ENCODE results near the gene MAN2A2. TPM values are rescaled to one million over a fixed set of nuclear protein-coding genes. Genes with fewer than 3 reads are reported as not detected.

MAN2A2 gene
- total RNA-seq, 1 experiment from 2014 or later: 31.0 TPM

DNA sequence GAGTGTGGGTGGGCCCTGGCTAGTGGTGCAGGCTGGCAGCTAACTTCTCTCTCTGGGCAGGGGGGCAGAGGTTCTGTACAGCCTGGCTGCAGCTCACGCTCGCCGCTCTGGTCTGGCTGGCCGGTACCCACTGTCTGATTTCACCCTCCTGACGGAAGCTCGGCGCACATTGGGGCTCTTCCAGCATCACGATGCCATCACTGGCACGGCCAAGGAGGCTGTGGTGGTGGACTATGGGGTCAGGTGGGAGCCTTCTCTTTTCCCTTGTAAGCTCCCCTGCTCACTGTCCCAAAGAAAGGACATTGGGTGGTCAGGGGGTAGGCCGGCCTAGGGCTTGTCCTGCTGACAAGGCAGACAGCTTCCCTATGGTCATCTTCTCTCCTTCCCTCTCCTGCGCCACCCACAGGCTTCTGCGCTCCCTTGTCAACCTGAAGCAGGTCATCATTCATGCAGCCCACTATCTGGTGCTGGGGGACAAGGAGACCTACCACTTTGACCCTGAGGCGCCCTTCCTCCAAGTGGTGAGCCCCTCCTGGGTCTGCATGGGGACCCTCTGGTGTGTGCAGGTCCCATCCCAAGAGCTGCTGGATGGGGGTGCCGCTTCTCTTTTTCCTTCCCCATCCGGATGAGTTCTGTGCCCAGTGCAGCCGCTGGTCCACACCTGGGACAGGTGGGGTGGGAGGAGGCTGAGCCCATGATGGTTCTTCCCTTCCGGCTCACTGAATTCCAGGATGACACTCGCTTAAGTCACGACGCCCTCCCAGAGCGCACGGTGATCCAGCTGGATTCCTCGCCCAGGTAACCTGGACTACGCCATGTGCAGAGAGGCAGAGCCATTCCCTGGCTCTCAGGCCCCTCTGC lies 7.6 kb downstream of the MAN2A2 start:
- ChIA-PET CTCF (interaction anchor here (0.9 to 1.7 kb wide), 3 partner anchors 8 to 21 kb away, joined by 3 to 7 read pairs (median 4); partner anchors contain the start of gene HDDC3), POLR2A (no interaction called here)
- H3K36me3 Mint-ChIP-seq: peaks cover 3% of the 10 kb centered on the region
- H3K27ac Mint-ChIP-seq: no peak overlapping the region
- no peaks in the 10 kb centered on the region for H3K9me3 Mint-ChIP-seq
- ATAC-seq (no peak), DNase-seq (ENCODE audit: low spot score) (no peak)
- no peaks in the 10 kb centered on the region for H3K4me1 Mint-ChIP-seq
- no peak overlapping the region for H3K4me3 Mint-ChIP-seq
- no peaks in the 10 kb centered on the region for H3K27me3 Mint-ChIP-seq (ENCODE audit: low read depth)
- TF ChIP-seq FOXK1 (CRISPR knock-in tag; IDR thresholded peaks at IDR 0.05): no peak

DNA sequence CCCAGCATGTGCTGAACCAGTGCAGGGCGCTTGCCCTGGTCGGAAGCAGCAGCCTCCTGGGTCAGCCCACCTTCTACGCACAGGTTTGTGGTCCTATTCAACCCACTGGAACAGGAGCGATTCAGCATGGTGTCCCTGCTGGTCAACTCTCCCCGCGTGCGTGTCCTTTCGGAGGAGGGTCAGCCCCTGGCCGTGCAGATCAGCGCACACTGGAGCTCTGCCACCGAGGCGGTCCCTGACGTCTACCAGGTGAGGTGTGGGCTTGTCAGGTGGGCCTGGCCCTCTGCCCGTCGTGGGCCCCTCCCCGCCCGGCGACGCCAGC lies 8.2 kb downstream of the MAN2A2 start:
- Mint-ChIP-seq H3K36me3 (no peaks in the 10 kb centered on the region; the same call in 1 of the 2 replicates), H3K27ac (no peak overlapping the region), H3K4me3 (no peak overlapping the region), H3K4me1 (no peaks in the 10 kb centered on the region), H3K9me3 (no peaks in the 10 kb centered on the region), H3K27me3 (ENCODE audit: low read depth) (no peaks in the 10 kb centered on the region)
- no peak for TF ChIP-seq PRRX2 (CRISPR knock-in tag; IDR thresholded peaks at IDR 0.05)
- no peak for TF ChIP-seq NR2C2 (CRISPR knock-in tag; IDR thresholded peaks at IDR 0.05)
- TF ChIP-seq AR (CRISPR knock-in tag; IDR thresholded peaks at IDR 0.05): no peak
- no peak for TF ChIP-seq E2F4 (CRISPR knock-in tag; IDR thresholded peaks at IDR 0.05; ENCODE audit: borderline replicate concordance, low read depth)
- POLR2A ChIA-PET: no interaction called here
- DNase-seq (ENCODE audit: low spot score) (no peak), ATAC-seq (no peak)
- CTCF ChIA-PET: interaction anchor here (1.7 kb wide), 1 partner anchor 21 kb away, joined by 7 read pairs; the partner anchor contains the start of gene HDDC3

- Mint-ChIP-seq H3K4me3 (no peak overlapping the region), H3K36me3 (no peaks in the 10 kb centered on the region), H3K9me3 (no peaks in the 10 kb centered on the region), H3K27ac (no peak overlapping the region), H3K4me1 (no peaks in the 10 kb centered on the region), H3K27me3 (ENCODE audit: low read depth) (no peaks in the 10 kb centered on the region)
- DNase-seq (ENCODE audit: low spot score) (no peak), ATAC-seq (no peak)
- ChIA-PET CTCF (interaction anchor here (1.7 kb wide), 1 partner anchor 20 kb away, joined by 7 read pairs; the partner anchor contains the start of gene HDDC3), POLR2A (no interaction called here)
- no peak for TF ChIP-seq JAZF1 (CRISPR knock-in tag; IDR thresholded peaks at IDR 0.05)
These were observed 9.0 kb downstream of the MAN2A2 start for GRCh38 chr15:90911906-90912769.

GRCh38 chr15:90912770-90913075 lies 9.6 kb downstream of the MAN2A2 start:
- no peaks in the 10 kb centered on the region for H3K9me3 Mint-ChIP-seq
- TF ChIP-seq KAT7 (CRISPR knock-in tag; IDR thresholded peaks at IDR 0.05; ENCODE audit: borderline replicate concordance) (no peak), ZNF263 (CRISPR knock-in tag; IDR thresholded peaks at IDR 0.05; ENCODE audit: low read depth) (no peak), MXD4 (CRISPR knock-in tag; IDR thresholded peaks at IDR 0.05; ENCODE audit: borderline replicate concordance) (no peak), AR (CRISPR knock-in tag; IDR thresholded peaks at IDR 0.05) (no peak), GTF2I (CRISPR knock-in tag; conservative IDR thresholded peaks at IDR 0.05) (no peak), ZBTB21 (CRISPR knock-in tag; IDR thresholded peaks at IDR 0.05; ENCODE audit: borderline replicate concordance) (no peak), E2F4 (CRISPR knock-in tag; IDR thresholded peaks at IDR 0.05; ENCODE audit: borderline replicate concordance, low read depth) (no peak), NFYB (CRISPR knock-in tag; conservative IDR thresholded peaks at IDR 0.05; ENCODE audit: low read depth) (no peak), SMAD3 (CRISPR knock-in tag; IDR thresholded peaks at IDR 0.05; ENCODE audit: borderline replicate concordance) (no peak), TCF7 (CRISPR knock-in tag; IDR thresholded peaks at IDR 0.05; ENCODE audit: low read depth) (no peak), CREM (CRISPR knock-in tag; IDR thresholded peaks at IDR 0.05) (no peak), GABPB1 (CRISPR knock-in tag; IDR thresholded peaks at IDR 0.05) (no peak), IRF2 (CRISPR knock-in tag; IDR thresholded peaks at IDR 0.05; ENCODE audit: borderline replicate concordance, low read depth) (no peak)

More at GRCh38 chr15:90912770-90913075, 9.6 kb downstream of the MAN2A2 start:
- Mint-ChIP-seq H3K27me3 (ENCODE audit: low read depth) (no peaks in the 10 kb centered on the region), H3K4me3 (no peak overlapping the region), H3K4me1 (no peaks in the 10 kb centered on the region), H3K36me3 (no peaks in the 10 kb centered on the region), H3K27ac (no peak overlapping the region)
- POLR2A ChIA-PET: no interaction called here
- CTCF ChIA-PET: interaction anchor here (3.8 kb wide), 1 partner anchor 19 kb away, joined by 24 read pairs; the partner anchor contains the start of gene HDDC3
- ATAC-seq: no peak
- no peak for DNase-seq (ENCODE audit: low spot score)

Measured in WTC11 (cell line).